Measurements from ENCODE around the gene GIMAP8. TPM values are rescaled to one million over a fixed set of nuclear protein-coding genes. Genes with fewer than 3 reads are reported as not detected.

Gene GIMAP8
- total RNA-seq, 3 donors from 2014 or later = 7.2 to 11.5 (median 10.4) TPM

DNA sequence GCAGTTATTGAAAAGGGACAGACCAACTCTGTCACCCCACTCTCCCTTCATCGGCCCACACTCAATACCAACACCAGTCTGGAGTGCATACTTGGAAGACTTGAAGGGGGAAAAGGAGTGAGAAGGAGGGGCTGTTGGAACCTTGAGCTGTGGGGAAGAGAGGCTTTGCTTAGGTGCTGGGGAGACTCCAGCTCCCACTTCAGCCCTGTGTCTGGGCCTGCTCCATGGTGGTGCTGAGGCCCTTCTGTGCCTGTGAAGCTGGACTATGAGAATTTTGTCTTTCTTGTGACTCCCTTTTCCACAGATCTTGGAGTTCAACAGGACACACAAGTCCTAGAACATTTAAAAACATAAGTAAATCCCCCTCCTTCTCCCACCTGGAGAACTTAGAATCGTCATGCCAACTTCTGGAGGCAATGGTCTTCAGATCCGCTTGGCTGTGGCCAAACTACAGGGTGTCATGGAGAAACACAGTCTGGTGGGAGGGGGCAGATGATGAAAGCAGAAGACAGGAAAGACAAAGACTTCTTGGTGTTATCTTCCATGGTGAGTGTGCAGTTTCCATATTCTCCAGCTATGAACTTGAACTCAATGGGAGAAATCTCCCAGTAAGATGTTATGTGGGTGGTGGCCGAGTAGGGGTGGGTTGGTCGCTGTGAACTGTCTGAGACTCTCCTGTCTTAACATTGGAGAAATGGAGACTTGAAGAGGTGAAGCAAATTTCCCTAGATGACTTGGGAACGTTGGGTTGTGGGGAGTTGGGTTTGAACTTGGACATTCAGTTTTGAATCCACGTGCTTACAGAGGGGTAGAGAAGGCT lies 18.4 kb upstream of the GIMAP8 start:
- Histone ChIP-seq H3K4me3 (no peak overlapping the region), H3K36me3 (no peaks in the 10 kb centered on the region), H3K9me3 (no peaks in the 10 kb centered on the region), H3K27ac (no peak overlapping the region), H3K4me1 (peaks cover 0 to 9% of the 10 kb centered on the region in 2 donors), H3K27me3 (no peaks in the 10 kb centered on the region)
- DNase-seq (ENCODE audit: low spot score in 2 of 2) = no peak
- intact Hi-C loops (cut with DNase I; ENCODE audit: low total_unique reads) = no loop called here
- TF ChIP-seq POLR2AphosphoS5 (IDR thresholded peaks at IDR 0.05) (no peak), POLR2A (IDR thresholded peaks at IDR 0.05) (no peak)
- TF ChIP-seq, protein P1, sequence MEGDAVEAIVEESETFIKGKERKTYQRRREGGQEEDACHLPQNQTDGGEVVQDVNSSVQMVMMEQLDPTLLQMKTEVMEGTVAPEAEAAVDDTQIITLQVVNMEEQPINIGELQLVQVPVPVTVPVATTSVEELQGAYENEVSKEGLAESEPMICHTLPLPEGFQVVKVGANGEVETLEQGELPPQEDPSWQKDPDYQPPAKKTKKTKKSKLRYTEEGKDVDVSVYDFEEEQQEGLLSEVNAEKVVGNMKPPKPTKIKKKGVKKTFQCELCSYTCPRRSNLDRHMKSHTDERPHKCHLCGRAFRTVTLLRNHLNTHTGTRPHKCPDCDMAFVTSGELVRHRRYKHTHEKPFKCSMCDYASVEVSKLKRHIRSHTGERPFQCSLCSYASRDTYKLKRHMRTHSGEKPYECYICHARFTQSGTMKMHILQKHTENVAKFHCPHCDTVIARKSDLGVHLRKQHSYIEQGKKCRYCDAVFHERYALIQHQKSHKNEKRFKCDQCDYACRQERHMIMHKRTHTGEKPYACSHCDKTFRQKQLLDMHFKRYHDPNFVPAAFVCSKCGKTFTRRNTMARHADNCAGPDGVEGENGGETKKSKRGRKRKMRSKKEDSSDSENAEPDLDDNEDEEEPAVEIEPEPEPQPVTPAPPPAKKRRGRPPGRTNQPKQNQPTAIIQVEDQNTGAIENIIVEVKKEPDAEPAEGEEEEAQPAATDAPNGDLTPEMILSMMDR (IDR thresholded peaks at IDR 0.05) = no peak

DNA sequence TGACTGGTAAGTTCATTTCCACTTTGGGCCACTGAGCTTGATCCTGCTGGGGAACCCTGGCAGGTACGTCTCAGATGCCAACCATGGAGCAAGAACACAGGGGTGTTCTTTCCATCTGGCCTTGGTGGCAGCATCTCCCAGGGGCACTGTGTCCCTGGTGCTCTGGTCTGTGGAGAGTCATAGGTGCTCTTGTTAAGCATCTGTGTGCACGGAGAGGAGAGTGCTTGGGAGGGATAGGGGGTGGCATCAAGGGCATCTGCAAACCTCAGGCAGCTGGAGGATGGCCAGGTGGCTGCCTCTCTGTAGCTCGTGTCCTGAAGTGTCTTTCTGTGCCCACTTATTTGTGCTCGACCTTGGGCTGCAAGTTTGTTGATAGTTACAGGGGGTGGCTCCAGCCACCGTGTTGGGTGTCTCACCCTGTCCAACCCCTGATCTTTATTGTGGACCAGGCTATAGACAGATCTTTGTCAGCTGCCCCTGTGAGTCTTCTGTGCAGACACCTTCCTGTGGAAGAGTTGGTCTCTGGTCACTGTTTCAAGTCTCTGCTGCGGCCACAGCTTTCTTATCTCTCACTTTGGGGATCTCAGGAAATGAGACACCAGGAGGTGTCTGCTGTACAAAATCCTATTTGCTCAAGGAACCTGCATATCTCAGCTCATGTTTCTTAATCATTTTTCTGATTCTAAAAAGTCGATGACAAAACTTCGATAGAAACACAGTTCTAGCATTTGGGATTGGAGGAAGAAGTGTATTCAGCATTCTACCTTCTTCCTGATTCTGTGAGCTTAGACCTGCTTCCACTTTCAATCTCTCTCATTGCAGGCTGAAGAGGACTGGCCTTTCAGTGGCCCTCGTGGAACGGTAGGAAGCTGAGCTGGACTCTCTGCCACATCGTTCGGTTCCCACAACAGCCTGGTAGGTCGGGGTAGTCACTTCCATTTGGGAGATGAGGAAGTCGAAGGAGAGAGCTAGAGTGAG lies 17.2 kb upstream of the GIMAP8 start:
- Histone ChIP-seq H3K9me3 (no peaks in the 10 kb centered on the region), H3K4me3 (no peak overlapping the region), H3K27ac (no peak overlapping the region), H3K36me3 (no peaks in the 10 kb centered on the region), H3K4me1 (peaks cover 0 to 9% of the 10 kb centered on the region in 2 donors), H3K27me3 (no peaks in the 10 kb centered on the region)
- intact Hi-C loops (cut with DNase I; ENCODE audit: low total_unique reads) = no loop called here
- TF ChIP-seq POLR2A (IDR thresholded peaks at IDR 0.05) (no peak), POLR2AphosphoS5 (IDR thresholded peaks at IDR 0.05) (no peak)
- TF ChIP-seq, protein P1 (IDR thresholded peaks at IDR 0.05) = no peak
- no peak for DNase-seq (ENCODE audit: low spot score in 2 of 2)

DNA sequence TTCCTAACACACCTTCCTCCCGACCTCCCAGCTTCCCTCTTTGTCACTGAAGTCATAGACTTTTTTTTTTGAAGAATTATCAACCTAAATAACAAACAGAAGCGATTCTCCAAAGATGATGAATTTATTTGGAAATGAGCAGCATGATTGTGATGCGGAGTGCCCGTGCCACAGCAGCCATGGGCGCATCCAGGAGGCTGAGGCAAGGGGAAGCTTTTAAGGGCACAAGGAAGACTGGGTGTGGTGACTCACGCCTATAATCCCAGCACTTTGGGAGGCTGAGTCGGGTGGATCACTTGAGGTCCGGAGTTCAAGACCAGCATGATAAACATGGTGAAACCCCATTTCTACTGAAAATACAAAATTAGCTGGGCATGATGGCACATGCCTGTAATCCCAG lies 16.2 kb upstream of the GIMAP8 start:
- Histone ChIP-seq H3K4me1 (peaks cover 0 to 1% of the 10 kb centered on the region in 2 donors), H3K27ac (no peak overlapping the region), H3K9me3 (no peaks in the 10 kb centered on the region), H3K27me3 (no peaks in the 10 kb centered on the region), H3K4me3 (no peak overlapping the region), H3K36me3 (no peaks in the 10 kb centered on the region)
- TF ChIP-seq POLR2A (IDR thresholded peaks at IDR 0.05) = no peak
- intact Hi-C loops (cut with DNase I; ENCODE audit: low total_unique reads) = no loop called here
- DNase-seq (ENCODE audit: low spot score in 2 of 2) = no peak

DNA sequence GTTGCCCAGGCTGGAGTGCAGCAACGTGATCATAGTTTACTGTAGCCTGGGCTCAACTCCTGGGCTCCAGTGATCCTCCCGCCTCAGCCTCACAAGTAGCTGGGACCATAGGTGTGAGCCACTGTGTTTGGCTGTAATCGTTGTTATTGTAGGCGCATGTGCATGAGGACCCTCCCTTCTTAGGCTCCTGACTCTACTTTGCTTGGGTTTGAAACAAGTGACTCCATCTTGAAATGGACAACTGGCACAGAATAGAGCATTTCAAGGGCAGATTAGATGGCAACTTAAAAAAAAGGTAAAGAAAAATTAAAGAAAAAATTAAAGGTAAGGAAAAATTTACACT lies 15.4 kb upstream of the GIMAP8 start:
- Histone ChIP-seq H3K4me1 (no peaks in the 10 kb centered on the region), H3K36me3 (no peaks in the 10 kb centered on the region), H3K4me3 (no peak overlapping the region), H3K9me3 (no peaks in the 10 kb centered on the region), H3K27ac (no peak overlapping the region), H3K27me3 (no peaks in the 10 kb centered on the region)
- intact Hi-C loops (cut with DNase I; ENCODE audit: low total_unique reads) = no loop called here
- DNase-seq (ENCODE audit: low spot score in 2 of 2) = no peak
- TF ChIP-seq, protein P1 (IDR thresholded peaks at IDR 0.05) = no peak

DNA sequence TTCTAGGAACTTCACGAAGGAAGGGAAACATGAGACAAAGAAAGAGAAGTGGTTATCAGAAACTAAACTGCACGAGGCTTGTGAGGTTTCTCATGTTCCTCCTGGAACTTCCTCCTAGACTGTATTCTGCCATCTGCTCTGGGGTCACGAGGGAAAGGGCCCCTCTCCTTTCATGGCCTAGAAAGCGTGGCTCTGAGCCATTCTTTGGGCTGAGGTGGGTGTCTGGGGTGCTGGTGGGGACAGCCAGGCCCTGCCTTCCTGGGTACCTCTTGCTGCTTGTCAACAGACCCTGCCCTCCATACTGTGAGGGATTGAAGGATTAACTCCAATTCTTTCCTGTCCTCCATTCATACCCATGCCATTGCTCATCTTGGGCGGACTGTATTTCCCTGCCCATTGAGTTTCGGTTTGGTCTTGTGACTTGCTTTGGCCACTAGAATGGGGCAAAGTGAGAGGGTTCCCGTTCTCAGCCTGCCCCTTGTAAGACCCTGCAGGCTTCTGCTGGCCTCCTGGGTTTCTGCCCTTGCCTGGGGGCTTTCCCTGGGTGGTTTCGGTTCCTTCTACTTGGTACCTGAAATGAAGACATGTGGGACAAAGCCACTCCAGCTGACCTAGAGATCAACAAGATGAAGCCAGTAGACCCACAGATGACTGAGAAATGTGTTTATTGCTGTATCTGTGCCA lies 14.9 kb upstream of the GIMAP8 start:
- Histone ChIP-seq H3K9me3 (no peaks in the 10 kb centered on the region), H3K36me3 (no peaks in the 10 kb centered on the region), H3K4me1 (no peaks in the 10 kb centered on the region), H3K4me3 (no peak overlapping the region), H3K27me3 (no peaks in the 10 kb centered on the region), H3K27ac (no peak overlapping the region)
- no peak for DNase-seq (ENCODE audit: low spot score in 2 of 2)
- intact Hi-C loops (cut with DNase I; ENCODE audit: low total_unique reads) = no loop called here
- no peak for TF ChIP-seq POLR2AphosphoS5 (IDR thresholded peaks at IDR 0.05)
- no peak for TF ChIP-seq POLR2A (IDR thresholded peaks at IDR 0.05)
- TF ChIP-seq, protein P1 (IDR thresholded peaks at IDR 0.05) = no peak
